Caco-2 (cell line): ENCODE results near the gene YRDC. TPM values are rescaled to one million over a fixed set of nuclear protein-coding genes. Genes with fewer than 3 reads are reported as not detected.

Experiments
- BruUV-seq: library from RNA; stranded (reverse); fragments of 400-500 nt; replicated peaks from 2 replicates; lab custom pipeline; 2021; lab: Mats Ljungman, UMichigan
- CTCF ChIA-PET: fragments of 300-600 bp; sonication (Branson Sonifier 250); formaldehyde crosslinking; loops from one replicate; lab custom pipeline; 2022; ENCODE audit warnings: antibody characterized with exemption; lab: Charles Lee
- POLR2A ChIA-PET: fragments of 300-600 bp; sonication (Branson Sonifier 250); formaldehyde crosslinking; loops from one replicate; lab custom pipeline; 2022; ENCODE audit warnings: antibody characterized with exemption; lab: Charles Lee
- DNase-seq, 2 experiments: peaks; one replicate each; pipeline versions ENCODE4 v3.0.0 to v3.0.0-alpha.2; 2020 to 2022
- H3K27me3 ChIP-seq: replicated peaks from 2 replicates; pipeline ENCODE4 v1.6.0; 2011; ENCODE audit warnings: low read length; ENCODE audit not compliant: control insufficient read depth, insufficient read depth
- H3K36me3 ChIP-seq: 2 replicates; pipeline ENCODE4 v1.5.1; 2011; ENCODE audit warnings: low read length; ENCODE audit not compliant: control insufficient read depth, insufficient read depth
- H3K4me1 ChIP-seq: fragments of 250-450 bp; sonication (Bioruptor Pico); 2 replicates; pipeline ENCODE4 v1.5.1; 2020; ENCODE audit warnings: mild to moderate bottlenecking
- H3K4me3 ChIP-seq: 2 replicates; pipeline ENCODE4 v1.5.1; 2011; ENCODE audit warnings: low read depth, mild to moderate bottlenecking, control low read depth, low read length
- H3K9me3 ChIP-seq: fragments of 250-450 bp; sonication (Bioruptor Pico); 2 replicates; pipeline ENCODE4 v1.5.1; 2020; ENCODE audit warnings: mild to moderate bottlenecking, moderate library complexity
- H3K27ac Mint-ChIP-seq: one replicate; pipeline ENCODE4 v1.8.0; 2022; ENCODE audit warnings: mixed read lengths; ENCODE audit not compliant: unreplicated experiment
- H3K27me3 Mint-ChIP-seq: one replicate; pipeline ENCODE4 v1.8.0; 2022; ENCODE audit warnings: mixed read lengths; ENCODE audit not compliant: insufficient read depth, unreplicated experiment
- H3K36me3 Mint-ChIP-seq: one replicate; pipeline ENCODE4 v1.8.0; 2022; ENCODE audit warnings: mild to moderate bottlenecking, mixed read lengths; ENCODE audit not compliant: insufficient read depth, unreplicated experiment
- H3K4me1 Mint-ChIP-seq: one replicate; pipeline ENCODE4 v1.8.0; 2022; ENCODE audit warnings: low read depth, mixed read lengths; ENCODE audit not compliant: unreplicated experiment
- H3K4me3 Mint-ChIP-seq: one replicate; pipeline ENCODE4 v1.8.0; 2022; ENCODE audit warnings: mild to moderate bottlenecking, moderate library complexity, mixed read lengths; ENCODE audit not compliant: unreplicated experiment
- H3K9me3 Mint-ChIP-seq: one replicate; pipeline ENCODE4 v1.8.0; 2022; ENCODE audit warnings: mixed read lengths; ENCODE audit not compliant: unreplicated experiment
- CTCF ChIP-seq, 2 experiments: fragments of 200-600 bp in 1 of 2; IDR thresholded peaks; 1 replicate in 1 of 2; 2 replicates in 1 of 2; pipeline versions ENCODE4 v1.5.1 to v1.8.0; 2011 to 2022; ENCODE audit warnings: antibody characterized with exemption in 1 of 2, control low read depth in 1 of 2, inconsistent platforms in 1 of 2, low read depth in 1 of 2, low read length in 1 of 2, mild to moderate bottlenecking in 1 of 2, moderate library complexity in 1 of 2; ENCODE audit not compliant: insufficient read depth in 1 of 2, severe bottlenecking in 1 of 2, unreplicated experiment in 1 of 2
- intact Hi-C: fragments of 100-400 bp; cut with micrococcal nuclease; formaldehyde crosslinking; loops from one replicate; pipeline ENCODE4 v1.10.0; 2022; ENCODE audit not compliant: unreplicated experiment
- total RNA-seq: library from RNA; stranded (reverse); gene quantifications from 2 replicates; pipeline ENCODE4 v1.2.3, GENCODE V29; 2022

The YRDC gene
- total RNA-seq, 1 experiment from 2014 or later, result 10.3 TPM

GRCh38 chr1:37794372-37795339 is 13.4 kb downstream of the YRDC start:
- TF ChIP-seq CTCF (IDR thresholded peaks at IDR 0.05; ENCODE audit: insufficient read depth in 1 of 2, low read depth in 1 of 2, low read length in 1 of 2, severe bottlenecking in 1 of 2, unreplicated experiment in 1 of 2), result peak in 1 of 2 experiments; percentile 6
- Histone ChIP-seq H3K36me3 (no peaks in the 10 kb centered on the region), H3K27me3 (no peaks in the 10 kb centered on the region), H3K4me3 (peak overlapping the region; percentile 71), H3K9me3 (no peaks in the 10 kb centered on the region), H3K4me1 (no peaks in the 10 kb centered on the region; the same call in 1 of the 2 replicates)
- no peaks in the 10 kb centered on the region for H3K27me3 Mint-ChIP-seq
- no peaks in the 10 kb centered on the region for H3K4me1 Mint-ChIP-seq
- no peaks in the 10 kb centered on the region for H3K9me3 Mint-ChIP-seq
- no peak for DNase-seq
- intact Hi-C loops, result no loop called here
- peak overlapping the region; percentile 78 for H3K4me3 Mint-ChIP-seq
- no TSS peak for BruUV-seq
- CTCF ChIA-PET, result interaction anchor here (0.5 kb wide), 1 partner anchor 37 kb away, joined by 5 read pairs; no protein-coding TSS in a partner anchor
- peaks cover 13% of the 10 kb centered on the region for H3K36me3 Mint-ChIP-seq
- no peak overlapping the region for H3K27ac Mint-ChIP-seq
- POLR2A ChIA-PET, result interaction anchor here (1.1 kb wide), 1 partner anchor 13 kb away, joined by 9 read pairs; the partner anchor contains the start of genes C1orf122 and YRDC

- H3K27me3 ChIP-seq, result no peaks in the 10 kb centered on the region
- intact Hi-C loops, result no loop called here
- ChIA-PET CTCF (interaction anchor here (0.5 kb wide), 1 partner anchor 14 kb away, joined by 4 read pairs; the partner anchor contains the start of genes C1orf122 and YRDC), POLR2A (interaction anchor here (1.1 kb wide), 1 partner anchor 14 kb away, joined by 9 read pairs; the partner anchor contains the start of genes C1orf122 and YRDC)
- H3K4me3 Mint-ChIP-seq, result peak within 1 kb of the TSS; percentile 78
- no peak within 1 kb of the TSS for H3K27ac Mint-ChIP-seq
- peak within 1 kb of the TSS; percentile 71 for H3K4me3 ChIP-seq
- no peaks in the 10 kb centered on the region; the same call in 1 of the 2 replicates for H3K4me1 ChIP-seq
- H3K36me3 ChIP-seq, result no peaks in the 10 kb centered on the region
- no peaks in the 10 kb centered on the region for H3K4me1 Mint-ChIP-seq
- H3K27me3 Mint-ChIP-seq, result no peaks in the 10 kb centered on the region
- no peaks in the 10 kb centered on the region for H3K9me3 ChIP-seq
- H3K9me3 Mint-ChIP-seq, result no peaks in the 10 kb centered on the region
- no TSS peak for BruUV-seq
- H3K36me3 Mint-ChIP-seq, result peaks cover 13% of the 10 kb centered on the region
- no peak for TF ChIP-seq CTCF (IDR thresholded peaks at IDR 0.05; ENCODE audit: insufficient read depth in 1 of 2, low read depth in 1 of 2, low read length in 1 of 2, severe bottlenecking in 1 of 2, unreplicated experiment in 1 of 2)
- DNase-seq, result peak; percentile 54 to 65
These were observed 14.1 kb downstream of the YRDC start, which contains the start of gene MANEAL for GRCh38 chr1:37793773-37794371. Gene MANEAL, plus strand, starts transcription at chr1:37793847. Its CDS starts 336 bp downstream, at chr1:37794183.
